ENCODE data around the gene SNX1. TPM values are rescaled to one million over a fixed set of nuclear protein-coding genes. Genes with fewer than 3 reads are reported as not detected.

Gene SNX1
- total and polyA plus RNA-seq, 2 of the 8 experiments (the other 6 are each of a cell fraction or from before 2014, with no cell fraction given) = 27.9 to 59.8 TPM

- no peak overlapping the region for H4K91ac ChIP-seq (replicated peaks; ENCODE audit: insufficient read length, low read length)
- H3K4me2 ChIP-seq (ENCODE audit: insufficient read depth in 1 of 2, low read depth in 2 of 2, low read length in 2 of 2) = peak overlapping the region; percentile 85 to 92
- no peak overlapping the region for H4K5ac ChIP-seq (ENCODE audit: insufficient read length, low read depth, low read length)
- no peak overlapping the region for H2BK12ac ChIP-seq (ENCODE audit: low read depth, low read length)
- H3K18ac ChIP-seq (ENCODE audit: extremely low read depth, low read length) = no peak overlapping the region
- DNase-seq (ENCODE audit: low read depth in 1 of 2, low spot score in 2 of 2) (no peak), FAIRE-seq (no peak)
- H3K79me1 ChIP-seq (ENCODE audit: low read depth, low read length) = peaks cover 4% of the 10 kb centered on the region
- peaks cover 12% of the 10 kb centered on the region for H3K23me2 ChIP-seq (ENCODE audit: low read depth, low read length)
- no peak overlapping the region for H2BK120ac ChIP-seq (replicated peaks; ENCODE audit: low read depth, low read length)
- no peaks in the 10 kb centered on the region for H3K27me3 ChIP-seq (replicated peaks in 1 of 4; ENCODE audit: control insufficient read depth in 3 of 4, extremely low read depth in 1 of 4, insufficient read depth in 3 of 4, low read length in 3 of 4)
- peaks cover 0 to 23% (median 9%) of the 10 kb centered on the region in 4 experiments; a peak in 7 of 8 replicates for H3K36me3 ChIP-seq (ENCODE audit: control insufficient read depth in 2 of 4, insufficient read depth in 4 of 4, low read length in 3 of 4)
- H2BK15ac ChIP-seq (ENCODE audit: low read length) = no peak overlapping the region
- no peak overlapping the region for H3K27ac ChIP-seq (ENCODE audit: low read depth, low read length)
- no peak overlapping the region for H3K23ac ChIP-seq (ENCODE audit: insufficient read length)
- peaks cover 0 to 4% of the 10 kb centered on the region in 2 experiments for H4K20me1 ChIP-seq (replicated peaks in 1 of 2; ENCODE audit: control insufficient read depth in 1 of 2, insufficient read depth in 2 of 2, low read length in 2 of 2)
- H3K79me2 ChIP-seq (ENCODE audit: control insufficient read depth in 1 of 2, insufficient read depth in 2 of 2, low read length in 2 of 2) = peaks cover 0 to 42% of the 10 kb centered on the region in 2 experiments; a peak in 2 of 4 replicates
- no peak overlapping the region for H2AK5ac ChIP-seq (ENCODE audit: low read depth, low read length)
- no peak overlapping the region for H4K8ac ChIP-seq (ENCODE audit: extremely low read depth, insufficient read depth, low read length)
- no peak overlapping the region for H3K14ac ChIP-seq (ENCODE audit: insufficient read length)
- ChIA-PET CTCF (ENCODE audit: partially characterized antibody) (interaction anchor here (0.7 to 2.1 kb wide), 7 partner anchors 9 to 61 kb away, joined by 3 to 8 read pairs (median 6); no protein-coding TSS in a partner anchor), POLR2A (ENCODE audit: partially characterized antibody) (interaction anchor here (0.9 to 2.1 kb wide), 3 partner anchors 48 to 197 kb away, joined by 3 to 10 read pairs (median 3); no protein-coding TSS in a partner anchor)
- no peak overlapping the region for H2BK20ac ChIP-seq (ENCODE audit: low read length)
- peaks cover 2 to 6% (median 4%) of the 10 kb centered on the region in 4 experiments for H3K4me1 ChIP-seq (replicated peaks in 1 of 4; ENCODE audit: control insufficient read depth in 3 of 4, insufficient read depth in 4 of 4, low read length in 3 of 4)
- no peak overlapping the region for H2AFZ ChIP-seq (ENCODE audit: low read length)
- H3K9me3 ChIP-seq (ENCODE audit: insufficient read depth in 2 of 2, low read depth in 1 of 2, low read length in 1 of 2) = no peaks in the 10 kb centered on the region
- TF ChIP-seq EZH2 (IDR thresholded peaks at IDR 0.05; ENCODE audit: low read depth, low read length, severe bottlenecking) (no peak), RAD21 (IDR thresholded peaks at IDR 0.05 in 1 of 2, conservative IDR thresholded peaks at IDR 0.05 in 1 of 2; ENCODE audit: low read depth in 2 of 2, low read length in 2 of 2) (peak; percentile 19 to 30; a peak in 3 of 4 replicates), YY1 (IDR thresholded peaks at IDR 0.05; ENCODE audit: low read depth, low read length) (no peak)
- peak overlapping the region in 1 of 4 experiments; percentile 89; a peak in 1 of 7 replicates for H3K9ac ChIP-seq (replicated peaks in 1 of 4; ENCODE audit: extremely low read depth in 1 of 4, low read depth in 3 of 4, low read length in 3 of 4)
- no peak overlapping the region for H3K4ac ChIP-seq (replicated peaks; ENCODE audit: insufficient read length, low read depth, low read length)
- peak overlapping the region; percentile 78 to 92 (median 83); a peak in 7 of 8 replicates for H3K4me3 ChIP-seq (ENCODE audit: extremely low read depth in 1 of 4, insufficient read depth in 2 of 4, low read depth in 3 of 4, low read length in 4 of 4)
- H2BK5ac ChIP-seq (ENCODE audit: low read depth, low read length) = no peak overlapping the region
- H3K56ac ChIP-seq (replicated peaks; ENCODE audit: insufficient read length, low read depth, low read length) = no peak overlapping the region
Measured at GRCh38 chr15:64092075-64092820, 3.5 kb upstream of the SNX1 start.

All from H1 (cell line).